ENCODE measurements around the gene ITIH4.

DNA sequence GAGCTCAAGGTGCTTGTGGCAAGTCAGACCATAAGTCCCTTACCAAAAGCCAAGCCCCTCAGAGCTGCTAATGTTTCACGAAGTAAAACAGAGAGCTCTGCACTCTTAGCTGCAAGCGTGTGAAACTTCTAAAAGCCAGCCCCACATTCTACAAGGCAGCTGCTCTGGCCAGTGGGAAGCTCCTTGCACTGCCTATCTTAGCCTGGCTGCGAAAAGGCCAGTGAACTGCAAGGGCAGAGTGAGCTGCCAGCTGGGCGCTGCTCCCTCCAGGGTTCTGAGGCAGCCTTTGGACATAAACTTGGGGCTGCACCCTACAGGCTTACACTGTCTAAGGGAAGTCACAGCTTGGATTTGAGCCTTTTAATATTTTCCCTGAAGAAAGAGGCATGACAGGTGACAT is 6.5 kb upstream of the ITIH4 start:
- no peak for TF ChIP-seq POLR2A (IDR thresholded peaks at IDR 0.05)
- TF ChIP-seq, protein P1, sequence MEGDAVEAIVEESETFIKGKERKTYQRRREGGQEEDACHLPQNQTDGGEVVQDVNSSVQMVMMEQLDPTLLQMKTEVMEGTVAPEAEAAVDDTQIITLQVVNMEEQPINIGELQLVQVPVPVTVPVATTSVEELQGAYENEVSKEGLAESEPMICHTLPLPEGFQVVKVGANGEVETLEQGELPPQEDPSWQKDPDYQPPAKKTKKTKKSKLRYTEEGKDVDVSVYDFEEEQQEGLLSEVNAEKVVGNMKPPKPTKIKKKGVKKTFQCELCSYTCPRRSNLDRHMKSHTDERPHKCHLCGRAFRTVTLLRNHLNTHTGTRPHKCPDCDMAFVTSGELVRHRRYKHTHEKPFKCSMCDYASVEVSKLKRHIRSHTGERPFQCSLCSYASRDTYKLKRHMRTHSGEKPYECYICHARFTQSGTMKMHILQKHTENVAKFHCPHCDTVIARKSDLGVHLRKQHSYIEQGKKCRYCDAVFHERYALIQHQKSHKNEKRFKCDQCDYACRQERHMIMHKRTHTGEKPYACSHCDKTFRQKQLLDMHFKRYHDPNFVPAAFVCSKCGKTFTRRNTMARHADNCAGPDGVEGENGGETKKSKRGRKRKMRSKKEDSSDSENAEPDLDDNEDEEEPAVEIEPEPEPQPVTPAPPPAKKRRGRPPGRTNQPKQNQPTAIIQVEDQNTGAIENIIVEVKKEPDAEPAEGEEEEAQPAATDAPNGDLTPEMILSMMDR (IDR thresholded peaks at IDR 0.05), result no peak

All from heart left ventricle (tissue), 13 donors.